Erythroblast (primary cell): ENCODE measurements around the gene RASAL1.

ENCODE experiments used
- GATA1 ChIP-seq: IDR thresholded peaks from 2 replicates; pipeline ENCODE4 v1.6.1; 2011; ENCODE audit warnings: low read depth, mild to moderate bottlenecking, control low read depth, low read length, moderate library complexity
- POLR2A ChIP-seq: IDR thresholded peaks from 2 replicates; pipeline ENCODE4 v1.6.1; 2011; ENCODE audit warnings: mild to moderate bottlenecking, low read length

DNA sequence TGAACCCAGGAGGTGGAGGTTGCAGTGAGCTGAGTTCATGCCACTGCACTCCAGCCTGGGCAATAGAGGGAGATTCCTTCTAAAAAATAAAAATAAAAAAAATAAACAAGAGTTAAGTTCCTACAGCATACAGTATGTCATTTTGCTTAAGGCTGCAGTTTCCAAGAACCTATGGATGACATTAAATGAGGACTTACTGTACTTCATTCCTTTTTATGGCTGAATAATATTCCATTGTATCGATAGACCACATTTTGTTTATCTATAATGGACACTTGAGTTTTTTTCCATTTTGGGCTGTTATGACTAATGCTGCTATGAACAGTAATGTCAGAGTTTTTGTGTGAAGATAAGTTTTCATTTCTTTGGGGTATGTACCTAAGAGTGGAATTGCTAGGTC lies 17.4 kb downstream of the RASAL1 start:
- TF ChIP-seq POLR2A: no peak
- TF ChIP-seq GATA1: no peak
